Activated naive CD8-positive, alpha-beta T cell treated with anti-CD3 and anti-CD28 coated beads for 36 hours (primary cell): Measurements from ENCODE around the gene TRERF1. TPM values are rescaled to one million over a fixed set of nuclear protein-coding genes. Genes with fewer than 3 reads are reported as not detected.
A peak's percentile ranks its signal among the peaks of the same experiment; 100 is the strongest.

Experiments used
- DNase-seq: peaks from one replicate; pipeline ENCODE4 v3.0.0; 2021
- H3K27ac Mint-ChIP-seq: one replicate; pipeline ENCODE4 v1.8.0; 2022; ENCODE audit warnings: mild to moderate bottlenecking, moderate library complexity, mixed read lengths
- H3K27me3 Mint-ChIP-seq: one replicate; pipeline ENCODE4 v1.8.0; 2022; ENCODE audit warnings: mild to moderate bottlenecking, mixed read lengths
- H3K36me3 Mint-ChIP-seq: one replicate; pipeline ENCODE4 v1.8.0; 2021; ENCODE audit warnings: mild to moderate bottlenecking, mixed read lengths
- H3K4me1 Mint-ChIP-seq: one replicate; pipeline ENCODE4 v1.8.0; 2021; ENCODE audit warnings: mixed read lengths
- H3K4me3 Mint-ChIP-seq: one replicate; pipeline ENCODE4 v1.8.0; 2022; ENCODE audit warnings: mild to moderate bottlenecking, moderate library complexity, mixed read lengths
- H3K9me3 Mint-ChIP-seq: one replicate; pipeline ENCODE4 v1.8.0; 2022; ENCODE audit warnings: mixed read lengths
- total RNA-seq, 2 experiments: library from RNA; stranded (reverse); gene quantifications; one replicate each; pipeline ENCODE4 v1.2.3, GENCODE V29; 2021

The TRERF1 gene
- total RNA-seq, 2 experiments from 2014 or later, result 6.5 to 6.9 TPM

DNA sequence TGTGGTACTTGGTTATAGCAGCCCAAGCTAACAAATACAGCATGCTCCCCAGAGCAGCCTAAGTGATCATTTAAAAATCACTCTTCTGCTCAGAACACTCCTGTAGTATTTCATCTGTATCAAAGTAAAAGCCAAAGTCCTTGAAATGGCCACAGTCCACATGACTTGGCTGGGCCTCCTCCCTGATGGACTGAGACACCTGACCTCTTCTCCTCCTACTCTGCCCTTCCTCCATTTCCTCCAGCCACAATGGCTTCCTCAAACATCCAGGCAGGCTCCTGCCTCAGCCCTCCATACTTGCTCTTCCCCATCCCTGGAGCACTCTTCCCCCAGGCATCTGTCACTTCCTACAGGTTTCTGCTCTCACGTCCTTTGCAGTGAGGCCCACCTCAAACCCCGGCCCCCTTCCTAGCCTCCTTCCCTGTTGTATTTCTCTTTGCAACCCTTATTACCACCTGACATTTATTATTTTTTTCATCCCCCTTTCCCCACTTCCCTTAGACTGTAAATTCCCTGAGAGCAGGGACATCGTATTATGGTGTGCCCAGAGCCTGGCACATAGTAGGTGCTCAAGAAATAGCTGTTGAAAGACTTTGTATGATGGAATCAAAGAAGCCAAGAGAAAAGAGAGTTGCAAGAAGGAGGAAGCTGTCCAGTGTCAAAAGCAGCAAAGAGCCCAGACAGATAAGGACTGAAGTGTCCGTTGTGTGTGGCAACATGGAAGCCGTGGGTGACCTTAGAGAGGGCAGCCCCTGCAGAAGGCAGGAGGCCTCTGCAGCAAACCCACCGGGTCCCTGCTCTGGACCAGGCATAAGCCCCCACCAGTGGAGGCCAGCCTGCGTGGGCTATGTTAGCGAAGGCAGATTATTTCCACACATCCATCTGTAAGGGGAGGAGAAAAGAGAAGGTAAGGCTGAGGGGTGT, 87.5 kb downstream of the TRERF1 start:
- Mint-ChIP-seq H3K9me3 (no peaks in the 10 kb centered on the region), H3K27me3 (no peaks in the 10 kb centered on the region), H3K4me3 (no peak overlapping the region), H3K36me3 (peaks cover 11% of the 10 kb centered on the region), H3K4me1 (peaks cover 42% of the 10 kb centered on the region), H3K27ac (no peak overlapping the region)
- no peak for DNase-seq

DNA sequence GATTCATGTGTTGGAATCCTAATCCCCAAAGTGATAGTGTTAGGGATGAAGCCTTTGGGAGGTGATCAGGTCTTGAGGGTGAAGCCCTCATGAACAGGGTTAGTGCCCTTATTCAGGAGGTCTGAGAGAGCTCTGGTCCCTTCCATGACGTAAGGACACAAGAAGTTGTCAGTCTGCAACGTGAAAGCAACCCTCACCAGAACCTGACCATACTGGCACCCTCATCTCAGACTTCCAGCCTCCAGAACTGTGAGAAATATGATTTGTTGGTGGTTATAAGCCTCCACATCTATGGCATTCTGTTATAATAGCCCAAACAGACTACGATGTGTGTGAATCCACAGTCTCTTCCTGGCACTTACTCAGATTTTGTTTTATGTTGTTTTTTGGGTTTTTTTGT, 90.7 kb downstream of the TRERF1 start:
- H3K4me3 Mint-ChIP-seq, result no peak overlapping the region
- no peaks in the 10 kb centered on the region for H3K27me3 Mint-ChIP-seq
- peaks cover 18% of the 10 kb centered on the region for H3K36me3 Mint-ChIP-seq
- peaks cover 26% of the 10 kb centered on the region for H3K4me1 Mint-ChIP-seq
- no peaks in the 10 kb centered on the region for H3K9me3 Mint-ChIP-seq
- no peak overlapping the region for H3K27ac Mint-ChIP-seq
- DNase-seq, result no peak

DNA sequence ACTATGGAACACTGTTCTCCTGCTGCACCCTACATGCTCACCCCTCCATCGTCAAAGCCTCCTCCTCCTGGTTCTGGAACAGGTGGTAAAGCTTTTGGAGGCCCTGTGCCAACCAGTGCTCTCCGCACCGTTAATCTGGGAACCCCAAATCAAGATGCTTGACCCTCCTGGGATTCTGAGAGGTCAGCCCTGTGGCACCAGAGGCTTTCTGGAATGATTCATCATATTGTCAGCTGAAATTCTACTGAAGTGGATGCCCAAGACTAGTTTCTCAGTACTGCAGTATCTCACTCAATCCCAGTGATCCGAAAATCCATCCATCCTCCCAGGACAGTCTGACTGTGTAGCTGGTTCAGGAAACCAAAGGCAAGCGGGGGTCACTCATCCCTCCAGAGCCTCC, 92.7 kb downstream of the TRERF1 start:
- no peaks in the 10 kb centered on the region for H3K9me3 Mint-ChIP-seq
- DNase-seq, result no peak
- H3K4me1 Mint-ChIP-seq, result peaks cover 19% of the 10 kb centered on the region
- H3K4me3 Mint-ChIP-seq, result no peak overlapping the region
- H3K36me3 Mint-ChIP-seq, result peaks cover 20% of the 10 kb centered on the region
- no peak overlapping the region for H3K27ac Mint-ChIP-seq
- no peaks in the 10 kb centered on the region for H3K27me3 Mint-ChIP-seq

- DNase-seq, result no peak
- Mint-ChIP-seq H3K36me3 (peaks cover 11% of the 10 kb centered on the region), H3K4me1 (peaks cover 17% of the 10 kb centered on the region), H3K4me3 (no peak overlapping the region), H3K27me3 (no peaks in the 10 kb centered on the region), H3K9me3 (no peaks in the 10 kb centered on the region), H3K27ac (no peak overlapping the region)
Observed at GRCh38 chr6:42355416-42355815, 96.3 kb downstream of the TRERF1 start.

DNA sequence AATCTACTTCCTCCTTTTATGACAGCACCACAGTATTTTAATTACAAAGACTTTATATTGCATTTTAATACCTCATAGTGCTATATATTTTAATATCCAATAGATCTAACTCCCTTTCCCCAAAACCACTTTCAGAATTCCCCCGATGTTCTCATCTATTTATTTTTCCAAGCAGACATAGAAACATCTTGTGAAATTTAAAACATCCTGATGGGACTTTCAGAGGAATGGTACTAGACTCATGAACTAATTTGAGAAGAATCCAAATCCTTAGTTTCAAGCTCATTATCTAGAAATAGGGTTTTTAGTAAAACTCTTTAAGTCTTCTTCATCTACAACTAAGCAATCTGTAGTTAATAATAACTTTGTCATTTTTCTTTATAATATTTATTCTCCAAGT, 97.0 kb downstream of the TRERF1 start:
- peaks cover 11% of the 10 kb centered on the region for H3K36me3 Mint-ChIP-seq
- H3K4me3 Mint-ChIP-seq, result no peak overlapping the region
- no peak for DNase-seq
- no peaks in the 10 kb centered on the region for H3K27me3 Mint-ChIP-seq
- no peaks in the 10 kb centered on the region for H3K9me3 Mint-ChIP-seq
- no peak overlapping the region for H3K27ac Mint-ChIP-seq
- H3K4me1 Mint-ChIP-seq, result peaks cover 17% of the 10 kb centered on the region

DNA sequence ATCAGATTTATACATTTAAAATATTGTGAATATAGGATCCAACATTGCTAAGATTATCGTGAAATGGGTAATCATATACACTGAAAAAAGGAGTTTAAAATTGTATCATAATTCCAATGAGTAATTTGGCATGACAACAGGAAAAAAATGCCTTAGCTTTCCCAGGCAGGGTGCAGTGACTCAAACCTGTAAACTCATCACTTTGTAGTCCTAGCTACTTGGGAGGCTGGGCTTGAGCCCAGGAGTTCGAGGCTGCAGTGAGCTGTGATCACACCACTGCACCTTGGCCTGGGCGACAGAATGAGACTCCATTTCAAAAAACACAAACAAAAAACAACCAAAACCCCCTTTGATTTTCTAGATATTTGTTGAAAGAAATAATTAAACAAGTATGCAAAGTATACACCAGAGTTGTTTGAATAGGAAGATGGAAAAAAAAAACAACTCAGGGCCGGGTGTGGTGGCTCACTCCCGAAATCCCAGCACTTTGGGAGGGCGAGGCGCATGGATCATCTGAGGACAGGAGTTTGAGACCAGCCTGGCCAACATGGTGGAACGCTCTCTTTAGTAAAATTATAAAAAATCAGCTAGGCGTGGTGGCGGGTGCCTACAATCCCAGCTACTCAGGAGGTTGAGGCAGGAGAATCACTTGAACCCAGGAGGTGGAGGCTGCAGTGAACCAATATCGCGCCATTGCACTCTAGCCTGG, 98.7 kb downstream of the TRERF1 start:
- no peaks in the 10 kb centered on the region for H3K27me3 Mint-ChIP-seq
- DNase-seq, result no peak
- H3K4me3 Mint-ChIP-seq, result no peak overlapping the region
- peaks cover 11% of the 10 kb centered on the region for H3K36me3 Mint-ChIP-seq
- H3K4me1 Mint-ChIP-seq, result peaks cover 10% of the 10 kb centered on the region
- no peaks in the 10 kb centered on the region for H3K9me3 Mint-ChIP-seq
- no peak overlapping the region for H3K27ac Mint-ChIP-seq

DNA sequence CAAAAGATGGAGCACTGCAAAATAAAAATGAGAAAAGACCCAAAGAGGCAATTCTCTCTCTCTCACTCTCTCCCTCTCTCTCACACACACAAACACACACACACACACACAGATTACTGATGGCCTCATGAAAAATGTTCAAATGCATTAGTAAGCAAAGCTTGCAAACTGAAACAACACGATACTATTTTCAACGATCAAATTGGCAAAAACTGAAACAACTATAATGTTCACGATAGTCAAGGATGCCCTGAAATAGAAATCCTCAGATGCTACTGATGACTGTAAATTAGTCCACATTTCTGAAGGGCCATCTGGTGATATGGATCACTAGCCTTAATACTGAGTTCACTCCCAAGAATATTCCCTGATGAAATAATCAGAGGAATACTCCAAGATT, 100.8 kb downstream of the TRERF1 start:
- Mint-ChIP-seq H3K9me3 (no peaks in the 10 kb centered on the region), H3K27ac (no peak overlapping the region), H3K4me1 (peaks cover 10% of the 10 kb centered on the region), H3K27me3 (no peaks in the 10 kb centered on the region), H3K36me3 (peaks cover 3% of the 10 kb centered on the region), H3K4me3 (no peak overlapping the region)
- no peak for DNase-seq

DNA sequence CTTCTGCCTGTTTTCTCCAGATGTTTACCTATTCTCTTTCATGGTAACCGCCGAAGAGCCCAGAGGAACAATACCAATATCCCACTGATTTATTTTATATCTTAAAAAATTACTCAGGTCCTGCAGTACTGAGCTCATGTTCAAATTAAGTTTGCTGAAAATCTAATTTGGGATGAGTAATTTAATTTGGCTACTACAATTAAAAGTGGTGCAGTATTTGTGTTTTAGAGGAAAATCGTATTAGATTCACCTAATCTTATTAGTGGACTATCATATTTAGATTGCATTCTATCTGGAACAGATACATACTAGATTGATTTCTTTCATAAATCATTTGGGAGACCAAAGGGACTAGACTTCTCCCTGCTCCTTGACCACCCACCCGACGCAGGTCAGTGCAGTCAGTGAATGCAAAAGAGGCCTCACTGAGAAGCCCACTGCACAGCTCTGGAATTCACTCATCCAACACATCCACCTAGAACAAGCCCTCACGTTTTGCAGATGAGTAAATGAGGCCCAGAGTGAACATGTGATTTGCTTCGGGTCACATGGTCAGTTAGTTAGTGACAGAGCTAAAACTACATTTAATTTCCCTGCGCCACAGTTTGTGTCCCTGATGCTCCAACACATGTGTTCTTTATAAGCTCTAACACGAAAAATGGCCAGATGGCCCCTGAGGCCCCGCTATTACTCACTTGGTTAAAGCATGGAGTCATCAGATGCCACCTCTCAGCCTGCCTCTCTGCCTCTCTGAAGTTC, 101.8 kb downstream of the TRERF1 start:
- Mint-ChIP-seq H3K4me3 (no peak overlapping the region), H3K27me3 (no peaks in the 10 kb centered on the region), H3K36me3 (peaks cover 5% of the 10 kb centered on the region), H3K27ac (no peak overlapping the region), H3K9me3 (no peaks in the 10 kb centered on the region), H3K4me1 (peaks cover 18% of the 10 kb centered on the region)
- DNase-seq, result no peak

DNA sequence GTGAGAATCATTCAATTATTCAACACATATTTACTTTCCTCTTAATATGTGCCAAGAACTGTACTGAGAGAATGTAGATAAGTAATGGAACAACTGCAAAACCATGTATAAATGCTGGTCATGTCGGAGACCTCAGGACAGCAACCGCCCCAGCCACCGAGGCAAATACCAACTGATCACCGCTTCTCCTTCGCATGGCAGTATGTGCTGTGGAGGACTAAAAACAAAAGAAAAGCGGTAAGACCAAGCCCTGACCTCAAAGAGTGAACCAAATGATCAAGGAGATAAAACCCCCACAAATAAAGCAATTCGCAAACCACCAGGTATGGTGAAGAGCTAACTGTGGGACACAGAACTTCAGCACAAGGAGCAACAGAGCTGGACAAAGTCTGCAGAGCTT, 104.3 kb downstream of the TRERF1 start:
- DNase-seq, result no peak

DNA sequence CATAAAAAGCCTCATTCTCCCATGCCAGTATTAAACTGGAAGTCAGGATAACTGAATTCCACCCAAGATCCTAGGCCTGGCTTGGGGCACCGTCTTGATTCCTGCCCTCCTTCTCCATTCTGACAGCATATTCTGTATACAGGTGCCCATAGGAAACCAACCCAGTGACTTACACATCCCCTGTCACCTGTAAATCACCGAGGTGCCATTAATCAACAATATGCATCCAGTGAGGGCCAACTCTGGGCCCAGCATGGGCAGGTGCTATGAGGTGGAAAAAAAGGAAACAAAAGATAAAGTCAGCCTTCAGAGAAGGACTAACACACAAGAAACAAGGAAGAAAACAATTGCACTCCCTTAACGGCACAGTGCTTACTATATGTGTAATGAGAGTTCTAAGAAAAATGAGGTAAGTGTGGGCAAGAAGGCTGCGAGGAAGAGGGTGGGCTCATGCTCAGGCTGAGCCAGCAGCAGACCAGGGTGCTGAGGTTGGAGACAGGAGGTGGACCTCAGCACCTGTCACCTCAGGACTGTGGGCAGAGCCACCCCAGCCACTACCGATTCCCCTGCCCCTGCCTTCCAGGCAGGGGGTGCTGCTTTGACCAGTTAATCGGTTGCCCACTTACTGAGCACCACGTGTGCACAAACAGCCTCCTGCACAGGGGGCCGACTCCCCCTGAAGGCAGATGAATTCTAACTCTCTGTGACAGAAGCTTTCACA, 105.9 kb downstream of the TRERF1 start:
- Mint-ChIP-seq H3K4me1 (peaks cover 20% of the 10 kb centered on the region), H3K27ac (peak overlapping the region; percentile 52), H3K4me3 (peak overlapping the region; percentile 51), H3K27me3 (no peaks in the 10 kb centered on the region), H3K36me3 (peaks cover 11% of the 10 kb centered on the region), H3K9me3 (no peaks in the 10 kb centered on the region)
- peak; percentile 49 for DNase-seq

More for the DNA sequence above, 104.3 kb downstream of the TRERF1 start:
- Mint-ChIP-seq H3K36me3 (peaks cover 11% of the 10 kb centered on the region), H3K4me3 (no peak overlapping the region), H3K9me3 (no peaks in the 10 kb centered on the region), H3K27me3 (no peaks in the 10 kb centered on the region), H3K27ac (no peak overlapping the region), H3K4me1 (peaks cover 16% of the 10 kb centered on the region)

GRCh38 chr6:42344756-42345155, 107.0 kb downstream of the TRERF1 start:
- Mint-ChIP-seq H3K9me3 (no peaks in the 10 kb centered on the region), H3K27ac (no peak overlapping the region), H3K27me3 (no peaks in the 10 kb centered on the region), H3K4me1 (peaks cover 31% of the 10 kb centered on the region), H3K36me3 (peaks cover 13% of the 10 kb centered on the region), H3K4me3 (no peak overlapping the region)
- DNase-seq, result no peak

DNA sequence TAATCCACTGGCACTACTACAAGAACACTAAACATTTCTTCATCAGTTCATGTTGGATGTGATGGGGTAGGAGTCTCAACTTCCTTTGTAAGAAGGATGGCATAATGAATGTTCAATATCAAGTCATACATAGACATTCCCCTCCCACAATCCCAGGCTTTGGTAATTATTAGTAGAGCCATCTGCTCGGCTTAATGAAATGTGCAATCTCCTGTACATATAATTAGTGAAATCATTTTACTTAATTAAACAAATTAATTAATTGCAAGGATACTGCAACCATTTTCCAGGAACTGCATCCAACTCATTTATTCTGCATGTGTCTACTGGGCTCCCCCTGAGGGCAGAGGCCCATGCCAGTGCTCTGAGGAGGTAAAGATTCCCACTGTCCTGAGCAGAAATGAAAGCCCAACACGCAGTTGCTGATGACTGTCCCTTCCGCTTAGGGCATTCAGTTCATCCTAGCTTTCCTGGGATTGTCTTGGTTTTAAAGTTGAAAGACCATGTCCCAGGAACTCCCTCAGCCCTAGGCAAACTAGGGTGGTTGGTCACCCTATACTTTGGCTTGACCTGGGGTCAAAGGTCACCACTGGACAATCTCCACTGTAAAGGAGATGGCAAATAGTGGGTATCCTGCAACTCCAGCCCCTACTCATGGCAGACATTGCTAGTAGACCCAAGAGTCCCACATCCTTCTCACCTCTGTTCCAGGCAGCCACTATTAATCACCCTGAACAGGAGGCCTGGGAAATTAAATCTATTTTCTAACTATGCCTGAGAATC, 109.8 kb downstream of the TRERF1 start:
- H3K27me3 Mint-ChIP-seq, result no peaks in the 10 kb centered on the region
- H3K4me3 Mint-ChIP-seq, result no peak overlapping the region
- no peak overlapping the region for H3K27ac Mint-ChIP-seq
- H3K9me3 Mint-ChIP-seq, result no peaks in the 10 kb centered on the region
- H3K4me1 Mint-ChIP-seq, result peaks cover 52% of the 10 kb centered on the region
- no peak for DNase-seq
- peaks cover 15% of the 10 kb centered on the region for H3K36me3 Mint-ChIP-seq

GRCh38 chr6:42341221-42341620, 110.5 kb downstream of the TRERF1 start:
- Mint-ChIP-seq H3K4me1 (peaks cover 52% of the 10 kb centered on the region), H3K4me3 (no peak overlapping the region), H3K36me3 (peaks cover 16% of the 10 kb centered on the region), H3K27me3 (no peaks in the 10 kb centered on the region), H3K27ac (no peak overlapping the region), H3K9me3 (no peaks in the 10 kb centered on the region)
- no peak for DNase-seq

GRCh38 chr6:42340511-42340910, 111.2 kb downstream of the TRERF1 start:
- no peaks in the 10 kb centered on the region for H3K27me3 Mint-ChIP-seq
- H3K9me3 Mint-ChIP-seq, result no peaks in the 10 kb centered on the region
- peak overlapping the region; percentile 69 for H3K27ac Mint-ChIP-seq
- peaks cover 48% of the 10 kb centered on the region for H3K4me1 Mint-ChIP-seq
- no peak overlapping the region for H3K4me3 Mint-ChIP-seq
- DNase-seq, result no peak
- peaks cover 14% of the 10 kb centered on the region for H3K36me3 Mint-ChIP-seq
